A549 (cell line): ENCODE data around the gene CERS2. TPM values are rescaled to one million over a fixed set of nuclear protein-coding genes. Genes with fewer than 3 reads are reported as not detected.

Experiments
- ATAC-seq, 2 experiments: fragments of 200-7000 bp in 1 of 2; fragments of >200 bp in 1 of 2; cut with Nextera tagmentation in 1 of 2; cut with Tn5 transposase in 1 of 2; 3 replicates each; pipeline versions ENCODE4 v1.8.0 to v1.9.1; 2018 to 2020; ENCODE audit warnings: mild to moderate bottlenecking in 1 of 2, moderate library complexity in 1 of 2
- CTCF ChIA-PET: fragments of 300-600 bp; sonication (Branson Sonifier 250); formaldehyde crosslinking; extraction: SDS; loops from one replicate; lab custom pipeline; 2021; ENCODE audit warnings: antibody characterized with exemption, inconsistent platforms; lab: Yijun Ruan, JAX
- POLR2A ChIA-PET: fragments of 350-600 bp; formaldehyde crosslinking; extraction: SDS; loops from one replicate; lab custom pipeline; 2021; ENCODE audit warnings: antibody characterized with exemption, inconsistent platforms; lab: Yijun Ruan, JAX
- DNase-seq, 2 experiments: peaks; one replicate each; pipeline versions ENCODE4 v3.0.0 to v3.0.0-alpha.2; 2011 to 2016; ENCODE audit warnings: low read depth in 1 of 2, low spot score in 1 of 2
- FAIRE-seq: peaks from 2 replicates; lab custom pipeline; 2011; peaks lifted over from hg19 to GRCh38; lab: Jason Lieb, UNC
- H3K27ac ChIP-seq, 2 experiments: fragments of >200 bp; sonication (Bioruptor Twin); formaldehyde crosslinking; 3 replicates each; pipeline ENCODE4 v1.5.1; 2016 to 2017
- H3K4me1 ChIP-seq: fragments of >200 bp; sonication (Bioruptor Twin); formaldehyde crosslinking; 3 replicates; pipeline ENCODE4 v1.6.1; 2016
- H3K4me2 ChIP-seq: fragments of >200 bp; sonication (Bioruptor Twin); formaldehyde crosslinking; 3 replicates; pipeline ENCODE4 v1.6.1; 2016
- H3K4me3 ChIP-seq: fragments of >200 bp; sonication (Bioruptor Twin); formaldehyde crosslinking; 3 replicates; pipeline ENCODE4 v1.5.1; 2016
- H3K9me3 ChIP-seq: fragments of >200 bp; sonication (Bioruptor Twin); formaldehyde crosslinking; 3 replicates; pipeline ENCODE4 v1.6.1; 2016
- CBX2 ChIP-seq: fragments of 200-600 bp; sonication (generic); IDR thresholded peaks from 2 replicates; pipeline ENCODE4 v1.6.1; 2016; ENCODE audit warnings: low read depth, mild to moderate bottlenecking, borderline replicate concordance
- CTCF ChIP-seq: fragments of >200 bp; sonication (Bioruptor Twin); formaldehyde crosslinking; IDR thresholded peaks from 3 replicates; pipeline ENCODE4 v1.5.1; 2016
- EP300 ChIP-seq, 2 experiments: fragments of >200 bp; sonication (Bioruptor Twin); formaldehyde crosslinking; IDR thresholded peaks; 2 replicates in 1 of 2; 3 replicates in 1 of 2; pipeline ENCODE4 v1.6.1; 2016 to 2017
- FOSB ChIP-seq: fragments of 250-450 bp; sonication (Bioruptor Pico); IDR thresholded peaks from 2 replicates; pipeline ENCODE4 v1.5.0; 2020; ENCODE audit warnings: mild to moderate bottlenecking, moderate library complexity
- FOSL2 ChIP-seq, 2 experiments: fragments of 450-650 bp in 1 of 2; fragments of >200 bp in 1 of 2; sonication (Bioruptor Twin) in 1 of 2; formaldehyde crosslinking; IDR thresholded peaks; 2 replicates each; pipeline versions ENCODE4 v1.5.0 to v1.6.1; 2016 to 2020; ENCODE audit warnings: mild to moderate bottlenecking in 1 of 2, moderate library complexity in 1 of 2
- FOXS1 ChIP-seq: fragments of 250-450 bp; sonication (Bioruptor Pico); IDR thresholded peaks from 2 replicates; pipeline ENCODE4 v1.5.0; 2020; ENCODE audit warnings: mild to moderate bottlenecking, moderate library complexity
- GATA3 ChIP-seq: IDR thresholded peaks from 2 replicates; pipeline ENCODE4 v1.6.1; 2012; ENCODE audit warnings: borderline replicate concordance
- HES2 ChIP-seq: fragments of >200 bp; sonication (Bioruptor Twin); formaldehyde crosslinking; IDR thresholded peaks from 2 replicates; pipeline ENCODE4 v1.6.1; 2016
- HEYL ChIP-seq: fragments of 250-450 bp; sonication (Bioruptor Pico); IDR thresholded peaks from 2 replicates; pipeline ENCODE4 v1.8.0; 2021; ENCODE audit warnings: mild to moderate bottlenecking, moderate library complexity
- HOXA7 ChIP-seq: fragments of 250-450 bp; sonication (Bioruptor Pico); IDR thresholded peaks from 2 replicates; pipeline ENCODE4 v1.5.0; 2020; ENCODE audit warnings: mild to moderate bottlenecking, moderate library complexity
- HOXB13 ChIP-seq: fragments of 250-450 bp; sonication (Bioruptor Pico); IDR thresholded peaks from 2 replicates; pipeline ENCODE4 v1.5.0; 2020; ENCODE audit warnings: low read depth, mild to moderate bottlenecking, moderate library complexity
- JUN ChIP-seq, 2 experiments: fragments of >200 bp; sonication (Bioruptor Twin); formaldehyde crosslinking; IDR thresholded peaks; 2 replicates in 1 of 2; 3 replicates in 1 of 2; pipeline ENCODE4 v1.6.1; 2016 to 2017
- PHF8 ChIP-seq: fragments of 200-600 bp; sonication (generic); IDR thresholded peaks from 2 replicates; pipeline ENCODE4 v1.6.1; 2016; ENCODE audit warnings: low read depth, mild to moderate bottlenecking, antibody characterized with exemption, moderate library complexity, borderline replicate concordance
- POLR2A ChIP-seq: IDR thresholded peaks from 2 replicates; pipeline ENCODE4 v1.6.1; 2012; ENCODE audit warnings: mild to moderate bottlenecking, low read length
- POLR2AphosphoS2 ChIP-seq: conservative IDR thresholded peaks from 2 replicates; pipeline ENCODE4 v1.6.1; 2012; ENCODE audit warnings: low read length, improper control_type of control experiment, inconsistent platforms
- RAD21 ChIP-seq, 2 experiments: fragments of >200 bp in 1 of 2; sonication (Bioruptor Twin) in 1 of 2; formaldehyde crosslinking in 1 of 2; IDR thresholded peaks in 1 of 2; conservative IDR thresholded peaks in 1 of 2; 2 replicates in 1 of 2; 3 replicates in 1 of 2; pipeline ENCODE4 v1.6.1; 2012 to 2018; ENCODE audit warnings: inconsistent platforms in 1 of 2
- RARB ChIP-seq: fragments of 250-450 bp; sonication (Bioruptor Pico); IDR thresholded peaks from 2 replicates; pipeline ENCODE4 v1.8.0; 2021; ENCODE audit warnings: mild to moderate bottlenecking, moderate library complexity
- RFX5 ChIP-seq: fragments of 450-650 bp; IDR thresholded peaks from 2 replicates; pipeline ENCODE4 v1.7.1; 2014; ENCODE audit warnings: antibody characterized with exemption, mild to moderate bottlenecking, moderate library complexity
- RNF2 ChIP-seq: fragments of 200-600 bp; sonication (generic); IDR thresholded peaks from 2 replicates; pipeline ENCODE4 v1.6.1; 2016; ENCODE audit warnings: low read depth, mild to moderate bottlenecking, antibody characterized with exemption, moderate library complexity, borderline replicate concordance
- TFCP2L1 ChIP-seq: fragments of 250-450 bp; sonication (Bioruptor Pico); IDR thresholded peaks from 2 replicates; pipeline ENCODE4 v1.5.0; 2021; ENCODE audit warnings: mild to moderate bottlenecking
- WGBS: methylation state at CpG from one replicate; pipeline ENCODE4 v1.1.6; 2017; ENCODE audit errors: missing lambda C conversion rate; 5-methylcytosine and 5-hydroxymethylcytosine counted together
- polyA plus RNA-seq, 4 experiments: library from polyadenylated mRNA; depleted of rRNA in 3 of 4; stranded (reverse); fragments of >200 nt; fragmentation: RNase III in 1 of 4; extraction: RNeasy Plus Mini Kit Qiagen cat#74134 plus additional on column Dnase treatment in 1 of 4; gene quantifications; 2 replicates in 3 of 4; 3 replicates in 1 of 4; pipeline ENCODE4 v1.2.3, GENCODE V29; 2011 to 2017
- TF ChIP-seq, protein P1 (sequence below): IDR thresholded peaks from 2 replicates; pipeline ENCODE4 v1.6.1; 2012
- TF ChIP-seq, protein P2 (sequence below): fragments of 250-450 bp; sonication (Bioruptor Pico); IDR thresholded peaks from 2 replicates; pipeline ENCODE4 v1.5.0; 2021; ENCODE audit warnings: mild to moderate bottlenecking, moderate library complexity, borderline replicate concordance
- TF ChIP-seq, protein P3 (sequence below): fragments of 450-650 bp; IDR thresholded peaks from 2 replicates; pipeline ENCODE4 v1.6.1; 2014; ENCODE audit warnings: antibody characterized with exemption
- TF ChIP-seq, protein P4 (sequence below): IDR thresholded peaks from 2 replicates; pipeline ENCODE4 v1.6.1; 2012

Gene CERS2
- polyA plus RNA-seq, 2 of the 4 experiments (the other 2 are of a cell fraction): 196 to 356 TPM

DNA sequence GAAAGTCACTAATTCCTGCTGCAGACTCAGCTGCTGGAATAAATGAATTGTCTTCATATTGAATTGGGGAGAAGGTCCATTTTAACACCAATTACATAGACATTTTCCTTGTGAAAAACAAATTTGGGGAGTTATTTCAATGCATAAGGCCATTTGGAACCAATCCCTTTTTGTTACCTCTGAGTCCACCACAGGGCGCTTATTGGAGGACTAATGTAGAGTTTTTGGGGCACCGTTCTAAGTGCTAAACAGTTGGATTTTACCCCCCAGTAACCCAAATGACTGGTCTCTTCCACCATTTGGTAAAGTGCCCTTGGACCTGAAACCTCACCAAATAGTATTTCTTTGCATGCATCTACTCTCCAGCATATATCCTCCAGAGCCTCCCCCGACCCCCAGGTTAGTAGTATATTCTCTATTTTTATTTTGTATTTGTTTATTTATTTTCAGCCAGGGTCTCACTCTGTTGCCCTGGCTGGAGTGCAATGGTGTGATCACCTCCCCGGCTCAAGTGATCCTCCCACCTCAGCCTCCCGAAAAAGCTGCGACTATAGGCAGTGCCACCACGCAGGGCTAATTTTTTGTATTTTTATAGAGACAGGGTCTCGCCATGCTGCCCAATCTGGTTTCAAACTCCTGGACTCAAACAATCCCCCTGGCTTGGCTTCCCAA lies 35.2 kb upstream of the CERS2 start:
- CTCF ChIA-PET: interaction anchor here (0.6 to 1.6 kb wide), 7 partner anchors 17 to 616 kb away, joined by 3 to 4 read pairs (median 3); partner anchors contain the start of genes C1orf56, CDC42SE1 and MLLT11

DNA sequence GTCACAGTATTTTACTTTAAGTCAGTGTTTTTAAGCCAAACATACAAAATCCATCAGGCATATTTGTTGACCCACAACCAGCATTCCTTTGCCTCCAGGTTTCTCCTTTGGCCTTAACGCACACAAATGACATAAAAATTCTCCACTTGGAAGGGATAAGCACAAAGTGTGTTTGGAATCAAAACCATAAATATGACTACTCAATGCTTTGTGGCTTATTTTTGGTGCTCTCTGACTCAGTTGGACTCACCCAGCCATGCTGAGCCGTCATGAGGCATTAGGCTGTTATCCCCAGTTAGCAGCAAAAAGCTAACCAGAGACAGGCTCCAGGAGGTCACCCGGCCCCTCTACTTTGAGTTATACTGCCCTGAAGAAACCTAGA lies 34.6 kb upstream of the CERS2 start:
- peak overlapping the region; percentile 92 to 95 for H3K27ac ChIP-seq
- ChIA-PET POLR2A (no interaction called here), CTCF (interaction anchor here (1.1 to 1.6 kb wide), 4 partner anchors 22 to 51 kb away, joined by 3 to 4 read pairs (median 3); partner anchors contain the start of genes C1orf56, CDC42SE1 and MLLT11)
- peak overlapping the region; percentile 88 for H3K4me3 ChIP-seq
- FAIRE-seq: no peak
- DNase-seq: no peak
- peak overlapping the region; percentile 90 for H3K4me2 ChIP-seq
- no peaks in the 10 kb centered on the region for H3K9me3 ChIP-seq
- WGBS: 66% methylated on average over 3 of the region's 3 CpGs
- TF ChIP-seq HEYL (CRISPR knock-in tag) (no peak), FOXS1 (CRISPR knock-in tag) (no peak), RNF2 (no peak), POLR2AphosphoS2 (no peak), RAD21 (conservative IDR thresholded peaks at IDR 0.05 in 1 of 2, IDR thresholded peaks at IDR 0.05 in 1 of 2) (no peak), HOXA7 (CRISPR knock-in tag) (no peak), CBX2 (no peak), HES2 (no peak)
- TF ChIP-seq, protein P1, sequence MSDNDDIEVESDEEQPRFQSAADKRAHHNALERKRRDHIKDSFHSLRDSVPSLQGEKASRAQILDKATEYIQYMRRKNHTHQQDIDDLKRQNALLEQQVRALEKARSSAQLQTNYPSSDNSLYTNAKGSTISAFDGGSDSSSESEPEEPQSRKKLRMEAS: no peak
- TF ChIP-seq, protein P2, sequence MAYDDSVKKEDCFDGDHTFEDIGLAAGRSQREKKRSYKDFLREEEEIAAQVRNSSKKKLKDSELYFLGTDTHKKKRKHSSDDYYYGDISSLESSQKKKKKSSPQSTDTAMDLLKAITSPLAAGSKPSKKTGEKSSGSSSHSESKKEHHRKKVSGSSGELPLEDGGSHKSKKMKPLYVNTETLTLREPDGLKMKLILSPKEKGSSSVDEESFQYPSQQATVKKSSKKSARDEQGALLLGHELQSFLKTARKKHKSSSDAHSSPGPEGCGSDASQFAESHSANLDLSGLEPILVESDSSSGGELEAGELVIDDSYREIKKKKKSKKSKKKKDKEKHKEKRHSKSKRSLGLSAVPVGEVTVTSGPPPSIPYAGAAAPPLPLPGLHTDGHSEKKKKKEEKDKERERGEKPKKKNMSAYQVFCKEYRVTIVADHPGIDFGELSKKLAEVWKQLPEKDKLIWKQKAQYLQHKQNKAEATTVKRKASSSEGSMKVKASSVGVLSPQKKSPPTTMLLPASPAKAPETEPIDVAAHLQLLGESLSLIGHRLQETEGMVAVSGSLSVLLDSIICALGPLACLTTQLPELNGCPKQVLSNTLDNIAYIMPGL (CRISPR knock-in tag): no peak
- peaks cover 53% of the 10 kb centered on the region for H3K4me1 ChIP-seq
- no peak for ATAC-seq

More for the DNA sequence above, 35.2 kb upstream of the CERS2 start:
- no peak for TF ChIP-seq GATA3
- TF ChIP-seq FOSL2 (IDR thresholded peaks at IDR 0.05): no peak
- TF ChIP-seq FOSL2 (CRISPR knock-in tag; IDR thresholded peaks at IDR 0.05): no peak
- TF ChIP-seq HOXB13 (CRISPR knock-in tag): no peak
- no peak for TF ChIP-seq HEYL (CRISPR knock-in tag)
- H3K4me1 ChIP-seq: peaks cover 53% of the 10 kb centered on the region
- no peak overlapping the region for H3K4me3 ChIP-seq
- no peak overlapping the region for H3K27ac ChIP-seq
- DNase-seq (no peak), FAIRE-seq (no peak), ATAC-seq (no peak)
- peak overlapping the region; percentile 90 for H3K4me2 ChIP-seq
- POLR2A ChIA-PET: no interaction called here
- H3K9me3 ChIP-seq: no peaks in the 10 kb centered on the region
- WGBS: 85% methylated on average over 8 of the region's 8 CpGs

DNA sequence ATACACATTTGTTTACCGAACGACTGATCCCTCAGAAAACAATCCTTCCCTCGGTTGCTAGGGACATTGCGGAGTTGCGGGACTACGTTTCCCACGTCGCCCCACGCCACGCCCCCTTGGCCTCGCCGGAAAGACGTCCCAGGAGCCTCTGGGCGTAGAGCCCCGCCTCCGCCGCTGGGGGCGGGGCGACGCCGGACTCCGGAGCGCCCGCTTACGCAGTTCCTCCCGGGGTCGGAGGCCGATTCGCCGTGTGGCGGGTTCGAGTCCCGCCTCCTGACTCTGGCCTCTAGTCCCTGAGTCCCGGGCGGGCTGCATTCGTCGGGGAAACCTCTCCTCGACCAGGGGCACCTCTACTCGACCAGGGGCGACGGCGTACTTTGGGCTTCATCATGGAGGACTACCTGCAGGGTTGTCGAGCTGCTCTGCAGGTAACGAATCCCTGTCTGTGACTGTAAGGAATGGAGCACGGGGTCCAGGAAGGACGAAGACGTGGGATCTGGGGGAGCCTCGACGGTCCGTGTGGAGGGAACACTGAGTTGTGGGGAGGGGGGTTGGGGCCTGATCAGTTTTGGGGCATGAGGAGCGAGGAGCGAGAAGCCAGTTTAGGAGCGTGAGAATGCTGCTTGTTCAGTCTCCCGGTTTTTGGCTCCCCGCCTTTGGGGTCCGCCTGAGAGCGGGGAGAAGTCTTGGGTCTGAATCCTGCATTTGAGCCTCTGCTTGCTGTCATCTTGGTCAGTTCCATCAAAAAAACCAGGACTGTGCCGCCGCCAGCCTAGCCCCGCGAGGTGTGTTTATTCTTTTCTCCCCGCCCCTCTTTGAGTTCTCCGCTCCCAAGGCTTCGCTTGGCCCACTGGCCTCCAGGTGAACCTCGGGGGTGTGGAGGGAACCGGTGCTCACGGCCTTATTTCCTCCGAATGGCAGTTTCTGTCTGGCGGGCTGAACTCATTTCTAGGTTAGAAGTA lies 33.9 kb upstream of the CERS2 start, which contains the start of gene PRUNE1:
PRUNE1 (plus strand) TSS at position 206 of the 962 bp plus-strand sequence; CDS start at position 390, 184 bp downstream.
- FAIRE-seq: no peak
- TF ChIP-seq POLR2A (0 out of 2 replicates have a peak, but pooled peaks have one; percentile 19), FOSB (CRISPR knock-in tag) (no peak), HOXA7 (CRISPR knock-in tag) (no peak), PHF8 (peak; percentile 35; the same call in 1 of the 2 replicates), TFCP2L1 (CRISPR knock-in tag) (0 out of 2 replicates have a peak, but pooled peaks have one; percentile 35), RFX5 (no peak; the same call in 1 of the 2 replicates), RARB (CRISPR knock-in tag) (no peak), EP300 (IDR thresholded peaks at IDR 0.05) (no peak), GATA3 (no peak), JUN (IDR thresholded peaks at IDR 0.05) (peak in 1 of 2 experiments; percentile 50; a peak in 1 of 5 replicates), CTCF (no peak)
- TF ChIP-seq, protein P3, sequence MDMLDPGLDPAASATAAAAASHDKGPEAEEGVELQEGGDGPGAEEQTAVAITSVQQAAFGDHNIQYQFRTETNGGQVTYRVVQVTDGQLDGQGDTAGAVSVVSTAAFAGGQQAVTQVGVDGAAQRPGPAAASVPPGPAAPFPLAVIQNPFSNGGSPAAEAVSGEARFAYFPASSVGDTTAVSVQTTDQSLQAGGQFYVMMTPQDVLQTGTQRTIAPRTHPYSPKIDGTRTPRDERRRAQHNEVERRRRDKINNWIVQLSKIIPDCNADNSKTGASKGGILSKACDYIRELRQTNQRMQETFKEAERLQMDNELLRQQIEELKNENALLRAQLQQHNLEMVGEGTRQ: no peak
- TF ChIP-seq, protein P4, sequence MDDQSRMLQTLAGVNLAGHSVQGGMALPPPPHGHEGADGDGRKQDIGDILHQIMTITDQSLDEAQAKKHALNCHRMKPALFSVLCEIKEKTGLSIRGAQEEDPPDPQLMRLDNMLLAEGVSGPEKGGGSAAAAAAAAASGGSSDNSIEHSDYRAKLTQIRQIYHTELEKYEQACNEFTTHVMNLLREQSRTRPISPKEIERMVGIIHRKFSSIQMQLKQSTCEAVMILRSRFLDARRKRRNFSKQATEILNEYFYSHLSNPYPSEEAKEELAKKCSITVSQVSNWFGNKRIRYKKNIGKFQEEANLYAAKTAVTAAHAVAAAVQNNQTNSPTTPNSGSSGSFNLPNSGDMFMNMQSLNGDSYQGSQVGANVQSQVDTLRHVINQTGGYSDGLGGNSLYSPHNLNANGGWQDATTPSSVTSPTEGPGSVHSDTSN: no peak

More for the DNA sequence above, 33.9 kb upstream of the CERS2 start, which contains the start of gene PRUNE1:
- H3K4me3 ChIP-seq: peak within 1 kb of the TSS; percentile 88
- H3K27ac ChIP-seq: peak within 1 kb of the TSS; percentile 92 to 95
- no peaks in the 10 kb centered on the region for H3K9me3 ChIP-seq
- ATAC-seq (peak; percentile 84 to 86), DNase-seq (peak; percentile 97 to 100)
- H3K4me1 ChIP-seq: peaks cover 53% of the 10 kb centered on the region
- ChIA-PET POLR2A (no interaction called here), CTCF (interaction anchor here (0.6 to 1.6 kb wide), 6 partner anchors 22 to 407 kb away, joined by 3 to 4 read pairs (median 3); partner anchors contain the start of genes C1orf56, CDC42SE1 and MLLT11)
- WGBS: 3% methylated on average over 38 of the region's 69 CpGs
- peak within 1 kb of the TSS; percentile 90 for H3K4me2 ChIP-seq
